Skin epidermis (tissue), 12 donors: ENCODE data around the gene DACH1.
A peak's percentile ranks its signal among the peaks of the same experiment; 100 is the strongest.
"Not testable (repeated sequence)": the region's sequence is repeated elsewhere in the genome, so short reads cannot be mapped to it uniquely, and the experiment has no call there.

Source experiments
- H3K27ac ChIP-seq, 21 experiments: fragments of 200-600 bp; sonication (generic) in 11 of 21; one replicate each; pipeline ENCODE4 v1.5.0; 2020; ENCODE audit warnings: mild to moderate bottlenecking in 3 of 21, inconsistent platforms in 2 of 21, moderate library complexity in 2 of 21
- H3K4me3 ChIP-seq, 7 experiments: fragments of 200-600 bp; sonication (generic) in 2 of 7; one replicate each; pipeline ENCODE4 v1.5.0; 2020; ENCODE audit warnings: inconsistent platforms in 2 of 7, mild to moderate bottlenecking in 2 of 7, moderate library complexity in 1 of 7

DACH1 gene

GRCh38 chr13:71867131-71867814 is at the start of gene DACH1:
TSS of gene DACH1 (minus strand) at chr13:71867204.
- H3K27ac ChIP-seq: peak within 1 kb of the TSS in 14 of 21 experiments; percentile 0 to 81 (median 56)
- peak within 1 kb of the TSS; percentile 37 to 66 (median 57) for H3K4me3 ChIP-seq

- Histone ChIP-seq H3K27ac (no peak overlapping the region), H3K4me3 (no peak overlapping the region)
Observed at GRCh38 chr13:71913717-71914116, 46.7 kb upstream of the DACH1 start.

GRCh38 chr13:71912524-71912923 is 45.5 kb upstream of the DACH1 start:
- Histone ChIP-seq H3K27ac (no peak overlapping the region), H3K4me3 (no peak overlapping the region)

- H3K27ac ChIP-seq: no peak overlapping the region
- H3K4me3 ChIP-seq: no peak overlapping the region
Observed at GRCh38 chr13:71906448-71906847, 39.4 kb upstream of the DACH1 start.

GRCh38 chr13:71902676-71903075 is 35.7 kb upstream of the DACH1 start:
- H3K4me3 ChIP-seq: no peak overlapping the region
- H3K27ac ChIP-seq: no peak overlapping the region

GRCh38 chr13:71893506-71893905 is 26.5 kb upstream of the DACH1 start:
- not testable (repeated sequence) for H3K4me3 ChIP-seq, H3K27ac ChIP-seq

GRCh38 chr13:71886880-71887279 is 19.9 kb upstream of the DACH1 start:
- no peak overlapping the region for H3K27ac ChIP-seq

GRCh38 chr13:71882120-71882519 is 15.1 kb upstream of the DACH1 start:
- Histone ChIP-seq H3K4me3 (no peak overlapping the region), H3K27ac (no peak overlapping the region)

More at GRCh38 chr13:71886880-71887279, 19.9 kb upstream of the DACH1 start:
- no peak overlapping the region for H3K4me3 ChIP-seq

GRCh38 chr13:71880753-71881541 is 13.9 kb upstream of the DACH1 start:
- Histone ChIP-seq H3K27ac (no peak overlapping the region), H3K4me3 (no peak overlapping the region)

- H3K27ac ChIP-seq: peak overlapping the region in 1 of 21 experiments; percentile 48
Observed at GRCh38 chr13:71879808-71880344, 12.9 kb upstream of the DACH1 start.

GRCh38 chr13:71879129-71879535 is 12.1 kb upstream of the DACH1 start:
- Histone ChIP-seq H3K4me3 (no peak overlapping the region), H3K27ac (peak overlapping the region in 1 of 21 experiments; percentile 48)

More at GRCh38 chr13:71879808-71880344, 12.9 kb upstream of the DACH1 start:
- no peak overlapping the region for H3K4me3 ChIP-seq

- no peak overlapping the region for H3K4me3 ChIP-seq
- H3K27ac ChIP-seq: no peak overlapping the region
Observed at GRCh38 chr13:71877256-71877653, 10.3 kb upstream of the DACH1 start.

- H3K4me3 ChIP-seq: no peak overlapping the region
- no peak overlapping the region for H3K27ac ChIP-seq
Observed at GRCh38 chr13:71876648-71877255, 9.7 kb upstream of the DACH1 start.

GRCh38 chr13:71875823-71876222 is 8.8 kb upstream of the DACH1 start:
- Histone ChIP-seq H3K4me3 (no peak overlapping the region), H3K27ac (no peak overlapping the region)

- no peak overlapping the region for H3K27ac ChIP-seq
- no peak overlapping the region for H3K4me3 ChIP-seq
Observed at GRCh38 chr13:71874458-71874857, 7.5 kb upstream of the DACH1 start.

- no peak overlapping the region for H3K27ac ChIP-seq
- H3K4me3 ChIP-seq: no peak overlapping the region
Observed at GRCh38 chr13:71873418-71874247, 6.6 kb upstream of the DACH1 start.

GRCh38 chr13:71871844-71872243 is 4.8 kb upstream of the DACH1 start:
- Histone ChIP-seq H3K27ac (no peak overlapping the region), H3K4me3 (no peak overlapping the region)

- no peak overlapping the region for H3K27ac ChIP-seq
- H3K4me3 ChIP-seq: no peak overlapping the region
Observed at GRCh38 chr13:71871176-71871754, 4.3 kb upstream of the DACH1 start.

- no peak overlapping the region for H3K27ac ChIP-seq
- H3K4me3 ChIP-seq: no peak overlapping the region
Observed at GRCh38 chr13:71870100-71870499, 3.1 kb upstream of the DACH1 start.
